Activated CD8-positive, alpha-beta memory T cell treated with anti-CD3 and anti-CD28 coated beads, Interleukin-2, amount 50 U/mL, for 1 hour (primary cell): ENCODE results near the gene ZNF722.
"Not testable (repeated sequence)": the region's sequence is repeated elsewhere in the genome, so short reads cannot be mapped to it uniquely, and the experiment has no call there.

Experiments used
- DNase-seq: peaks from one replicate; pipeline ENCODE4 v3.0.0-alpha.2; 2020; ENCODE audit errors: extremely low read depth

Gene ZNF722

DNA sequence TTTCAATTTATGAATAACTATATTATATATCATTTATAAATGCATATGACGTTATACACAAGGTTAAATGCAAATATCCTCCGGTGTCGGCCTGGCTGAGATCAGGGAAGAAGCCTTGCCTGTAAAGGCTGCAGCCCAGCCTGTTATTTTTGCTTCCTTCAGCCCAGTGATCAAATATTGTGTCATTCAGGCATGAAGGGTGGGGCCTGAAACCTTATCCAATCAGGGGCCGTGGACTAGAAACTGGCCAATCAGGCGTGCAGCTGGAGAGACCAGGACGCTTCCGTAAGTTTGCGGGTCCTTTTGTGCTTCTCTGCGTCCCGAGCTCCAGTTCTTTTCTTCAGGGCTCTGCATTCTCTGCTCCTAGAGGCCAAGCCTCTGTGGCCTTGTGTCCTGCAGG, at the start of gene ZNF722:
ZNF722 (plus strand) TSS at position 301 of the 400 bp plus-strand sequence. CDS start 113 bp downstream, outside the sequence.
- DNase-seq = no peak

DNA sequence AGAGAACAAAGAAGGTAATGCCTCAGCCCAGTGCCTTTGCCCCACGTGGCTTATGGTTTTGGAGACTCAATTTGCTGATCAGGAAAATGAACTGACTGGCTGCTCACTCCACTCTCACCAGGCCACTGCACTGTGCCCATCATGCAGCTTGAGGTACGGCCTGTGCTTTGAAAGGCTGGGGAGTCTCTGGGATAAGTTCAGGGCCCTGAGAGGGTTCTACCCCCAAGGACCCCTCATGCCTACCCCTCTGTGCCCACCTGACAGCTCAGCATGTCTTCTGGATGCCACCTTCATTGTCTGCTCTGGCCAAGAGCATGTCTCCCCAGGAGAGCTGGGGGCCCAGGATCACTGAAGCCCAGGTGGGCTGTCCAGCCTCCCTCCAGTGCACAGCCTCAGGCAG, 45.5 kb upstream of the ZNF722 start:
- no peak for DNase-seq

DNA sequence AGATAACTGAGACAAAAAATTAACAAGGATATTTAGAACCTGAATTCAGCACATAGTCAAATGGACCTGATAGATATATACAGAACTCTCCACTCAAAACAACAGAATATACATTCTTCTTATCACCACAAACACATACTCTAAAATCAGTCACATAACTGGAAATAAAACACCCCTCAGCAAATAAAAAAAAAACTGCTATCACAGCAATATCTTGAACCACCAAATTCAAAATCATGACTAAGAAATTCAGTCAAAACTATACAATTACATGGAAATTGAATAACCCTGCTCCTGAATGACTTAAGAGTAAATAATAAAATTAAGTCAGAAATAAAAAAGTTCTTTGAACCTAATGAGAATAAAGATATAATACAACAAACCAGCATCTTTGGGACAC, 30.0 kb upstream of the ZNF722 start:
- DNase-seq = no peak

DNA sequence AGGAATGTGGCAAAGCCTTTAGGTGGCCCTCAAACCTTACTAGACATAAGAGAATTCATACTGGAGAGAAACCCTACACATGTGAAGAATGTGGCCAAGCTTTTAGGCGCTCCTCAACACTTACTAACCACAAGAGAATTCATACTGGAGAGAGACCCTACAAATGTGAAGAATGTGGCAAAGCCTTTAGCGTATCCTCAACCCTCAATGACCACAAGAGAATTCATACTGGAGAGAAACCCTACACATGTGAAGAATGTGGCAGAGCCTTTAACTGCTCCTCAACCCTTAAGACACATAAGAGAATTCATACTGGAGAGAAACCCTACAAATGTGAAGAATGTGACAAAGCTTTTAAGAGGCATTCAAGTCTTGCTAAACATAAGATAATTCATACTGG, 16.8 kb downstream of the ZNF722 start:
- DNase-seq = not testable (repeated sequence)

DNA sequence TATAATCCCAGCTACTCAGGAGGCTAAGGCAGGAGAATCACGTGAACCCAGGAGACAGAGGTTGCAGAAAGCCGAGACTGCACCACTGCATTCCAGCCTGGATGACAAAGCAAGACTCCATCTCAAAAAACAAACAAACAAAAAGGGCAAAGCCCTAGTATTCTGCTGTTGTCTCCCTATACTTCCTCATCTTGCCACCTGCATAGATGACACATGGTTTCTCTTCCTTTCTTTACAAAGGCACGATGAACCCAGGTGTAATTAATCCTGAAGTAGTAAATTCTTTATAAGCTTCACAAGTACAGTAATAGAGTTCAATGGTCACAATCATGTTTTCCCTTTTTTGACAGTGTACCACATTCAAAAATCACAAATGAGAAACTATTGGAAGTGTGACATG, 36.7 kb downstream of the ZNF722 start:
- no peak for DNase-seq

DNA sequence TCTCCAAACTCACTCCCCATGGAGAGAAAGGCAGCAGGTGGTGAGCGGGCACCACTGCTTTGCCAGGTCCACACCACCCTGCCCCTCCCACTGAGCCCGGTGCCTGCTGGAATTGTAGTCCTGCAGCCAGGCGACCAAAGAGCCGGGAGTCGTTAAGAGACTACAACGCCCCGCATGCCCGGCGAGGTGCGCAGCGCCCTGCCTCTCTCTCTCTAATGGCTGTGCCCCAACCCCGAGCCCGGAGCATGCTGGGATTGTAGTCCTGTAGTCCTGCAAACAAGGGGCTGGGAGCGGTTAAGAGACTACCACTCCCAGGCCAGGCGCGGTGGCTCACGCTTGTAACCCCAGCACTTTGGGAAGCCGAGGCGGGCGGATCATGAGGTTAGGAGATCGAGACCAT, 38.4 kb downstream of the ZNF722 start:
- DNase-seq = no peak

DNA sequence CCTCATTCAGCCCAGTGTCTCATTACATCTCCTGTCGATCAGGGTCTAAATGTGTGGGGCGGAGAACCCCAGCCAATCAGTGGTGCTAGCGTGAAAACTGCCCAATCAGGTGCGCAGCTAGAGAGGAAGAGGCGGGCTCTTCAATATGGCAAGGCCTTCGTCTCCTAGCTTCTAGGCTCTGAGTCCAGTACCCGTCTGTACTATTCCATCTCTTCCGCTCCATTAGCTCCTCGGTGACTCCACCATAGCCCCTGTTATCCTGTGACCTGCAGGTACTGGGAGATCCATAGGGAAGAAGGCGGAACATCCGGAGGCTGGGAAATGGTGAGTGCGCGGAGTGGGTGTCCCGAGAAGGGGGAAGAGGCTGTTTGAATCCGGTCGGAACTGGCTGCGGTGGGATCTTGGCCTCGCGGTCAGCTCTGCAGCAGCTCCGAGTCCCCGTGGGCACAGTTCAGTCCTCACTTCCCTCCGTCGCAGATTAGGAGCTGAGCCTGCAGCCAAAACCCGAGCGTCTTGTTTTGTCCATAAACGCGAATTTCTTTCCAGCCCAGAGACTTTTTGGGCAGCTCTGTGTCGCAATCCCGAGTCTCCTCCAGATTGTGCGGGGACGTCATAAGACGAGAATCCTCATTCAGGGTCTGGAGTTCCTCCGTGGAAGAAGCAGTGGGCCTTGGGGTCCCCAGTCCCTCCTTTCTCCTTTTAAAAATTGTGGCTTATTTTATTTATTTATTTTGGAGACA, 46.8 kb downstream of the ZNF722 start, which contains the start of gene ZNF727:
ZNF727 (plus strand) TSS at position 134 of the 740 bp plus-strand sequence; CDS start at position 322, 188 bp downstream.
- no peak for DNase-seq

DNA sequence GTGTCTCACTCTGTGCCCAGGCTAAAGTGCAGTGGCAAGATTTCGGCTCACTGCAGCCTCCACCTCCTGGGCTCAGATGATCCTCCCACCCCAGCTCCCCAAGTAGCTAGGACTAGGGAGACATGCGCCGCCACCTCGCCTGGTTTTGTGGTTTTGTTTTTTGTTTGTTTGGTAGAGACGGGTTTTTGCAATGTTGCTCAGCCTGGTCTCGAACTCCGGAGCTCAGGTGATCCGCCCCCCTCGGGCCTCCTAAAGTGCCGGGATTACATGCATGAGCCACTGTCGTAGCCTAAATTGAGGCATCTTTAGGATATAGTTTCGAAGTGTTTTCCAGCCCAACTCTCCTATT, 47.4 kb downstream of the ZNF722 start:
- no peak for DNase-seq
